Measurements from ENCODE around the gene UGT2B7. TPM values are rescaled to one million over a fixed set of nuclear protein-coding genes. Genes with fewer than 3 reads are reported as not detected.
"Not testable (repeated sequence)": the region's sequence is repeated elsewhere in the genome, so short reads cannot be mapped to it uniquely, and the experiment has no call there.

The UGT2B7 gene
- total RNA-seq, result 10 to 100 TPM in 1 of 4 donors, 1 to 10 TPM in 1, under 1 TPM in 1, not detected in 1; 0.58 to 22.2 (median 2.0) TPM

GRCh38 chr4:69096111-69096656 lies at the start of gene UGT2B7:
TSS of gene UGT2B7 (plus strand) at chr4:69096474. CDS start at chr4:69096521, 47 bp downstream.
- H3K27me3 ChIP-seq, result no peaks in the 10 kb centered on the region
- no peaks in the 10 kb centered on the region for H3K9me3 ChIP-seq
- intact Hi-C loops (cut with DNase I; ENCODE audit: low total_unique reads), result no loop called here
- no peak for TF ChIP-seq POLR2A (IDR thresholded peaks at IDR 0.05)
- TF ChIP-seq CTCF (IDR thresholded peaks at IDR 0.05), result no peak
- H3K4me3 ChIP-seq, result no peak within 1 kb of the TSS
- no peaks in the 10 kb centered on the region for H3K4me1 ChIP-seq
- H3K27ac ChIP-seq, result no peak within 1 kb of the TSS
- no peaks in the 10 kb centered on the region for H3K36me3 ChIP-seq
- DNase-seq, result no peak

- H3K4me1 ChIP-seq, result no peaks in the 10 kb centered on the region
- H3K27me3 ChIP-seq, result no peaks in the 10 kb centered on the region
- no peaks in the 10 kb centered on the region for H3K9me3 ChIP-seq
- TF ChIP-seq CTCF (IDR thresholded peaks at IDR 0.05) (no peak), POLR2A (IDR thresholded peaks at IDR 0.05) (no peak)
- no peak overlapping the region for H3K4me3 ChIP-seq
- DNase-seq, result no peak
- no peak overlapping the region for H3K27ac ChIP-seq
- intact Hi-C loops (cut with DNase I; ENCODE audit: low total_unique reads), result no loop called here
- H3K36me3 ChIP-seq, result no peaks in the 10 kb centered on the region
These were observed 46.4 kb upstream of the UGT2B7 start for GRCh38 chr4:69049860-69050259.

- H3K27me3 ChIP-seq; H3K9me3 ChIP-seq; H3K36me3 ChIP-seq; H3K27ac ChIP-seq; H3K4me1 ChIP-seq; H3K4me3 ChIP-seq; intact Hi-C loops (cut with DNase I; ENCODE audit: low total_unique reads); DNase-seq: not testable (repeated sequence)
These were observed 45.3 kb upstream of the UGT2B7 start for GRCh38 chr4:69050853-69051575.

- intact Hi-C loops (cut with DNase I; ENCODE audit: low total_unique reads), result no loop called here
- Histone ChIP-seq H3K4me3 (no peak overlapping the region), H3K36me3 (no peaks in the 10 kb centered on the region), H3K9me3 (no peaks in the 10 kb centered on the region), H3K4me1 (no peaks in the 10 kb centered on the region), H3K27ac (no peak overlapping the region), H3K27me3 (no peaks in the 10 kb centered on the region)
- no peak for DNase-seq
- TF ChIP-seq POLR2A (IDR thresholded peaks at IDR 0.05) (no peak), CTCF (IDR thresholded peaks at IDR 0.05) (no peak)
These were observed 44.7 kb upstream of the UGT2B7 start for GRCh38 chr4:69051576-69051943.

- H3K27ac ChIP-seq; H3K27me3 ChIP-seq; H3K9me3 ChIP-seq; DNase-seq; H3K36me3 ChIP-seq; H3K4me3 ChIP-seq; intact Hi-C loops (cut with DNase I; ENCODE audit: low total_unique reads); H3K4me1 ChIP-seq: not testable (repeated sequence)
These were observed 42.9 kb upstream of the UGT2B7 start for GRCh38 chr4:69053309-69053885.

GRCh38 chr4:69054033-69054432 lies 42.2 kb upstream of the UGT2B7 start:
- H3K27ac ChIP-seq; H3K9me3 ChIP-seq; H3K36me3 ChIP-seq; H3K4me1 ChIP-seq; DNase-seq; H3K27me3 ChIP-seq; intact Hi-C loops (cut with DNase I; ENCODE audit: low total_unique reads); H3K4me3 ChIP-seq: not testable (repeated sequence)

Measured in uterus (tissue), 4 donors.